Hypothalamus (tissue), 51 donors: Measurements from ENCODE around the gene C13orf46.
"Not testable (repeated sequence)": the region's sequence is repeated elsewhere in the genome, so short reads cannot be mapped to it uniquely, and the experiment has no call there.

Experiments used
- DNase-seq, 51 donors: peaks; one replicate each; lab custom pipeline; 2025; lab: John Stamatoyannopoulos, UW

C13orf46 gene

DNA sequence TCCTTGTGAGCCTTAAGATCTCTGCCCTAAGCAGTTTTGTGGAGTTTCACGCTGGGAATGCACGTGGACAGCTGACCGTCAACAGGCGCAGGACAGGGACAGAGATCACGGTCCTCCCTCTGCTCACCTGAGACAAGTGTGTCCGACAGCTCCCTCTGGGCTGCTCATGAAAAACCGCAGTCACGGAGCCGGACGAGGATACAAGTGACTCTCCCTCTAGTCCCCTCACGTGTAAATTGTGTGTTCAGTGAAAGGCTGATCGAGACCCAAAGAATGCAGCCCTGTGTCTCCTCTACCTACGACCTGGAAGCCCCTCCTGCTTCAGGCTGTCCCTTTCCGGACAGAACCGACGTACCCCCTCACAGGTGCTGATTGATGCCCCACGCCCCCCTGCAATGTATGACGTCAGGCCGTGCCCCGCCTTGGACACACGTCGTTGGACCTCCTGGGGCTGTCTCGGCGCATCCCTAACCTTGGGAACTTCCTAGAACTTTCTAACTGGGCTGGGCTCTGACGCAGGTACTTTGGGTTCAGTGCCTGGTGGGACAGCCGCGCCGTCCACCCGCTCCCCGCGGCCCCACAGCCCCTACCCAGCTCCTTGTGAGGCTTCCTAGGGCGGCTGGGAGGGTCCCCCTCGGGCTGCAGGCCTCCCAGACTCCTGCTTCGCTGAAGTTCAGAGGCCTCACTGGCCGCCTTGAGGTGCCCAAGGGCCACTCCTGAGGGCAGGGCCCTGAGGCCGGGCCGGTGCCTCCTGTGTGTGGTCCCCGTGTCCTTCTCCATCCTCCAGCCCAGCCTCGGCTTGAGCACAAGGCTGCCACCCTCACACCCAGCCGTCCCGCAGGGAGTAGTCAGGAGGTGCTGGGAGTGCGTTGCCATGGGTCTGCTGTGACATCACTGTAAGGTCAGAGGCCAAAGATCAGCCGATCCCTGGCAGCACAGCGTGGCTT, at the start of gene C13orf46:
TSS of gene C13orf46 (minus strand) at position 859 of the 947 bp plus-strand sequence. CDS start at position 780, 79 bp downstream.
- no peak for DNase-seq

- DNase-seq, result no peak
These were observed 49.0 kb upstream of the C13orf46 start for GRCh38 chr13:114022876-114023275.

DNA sequence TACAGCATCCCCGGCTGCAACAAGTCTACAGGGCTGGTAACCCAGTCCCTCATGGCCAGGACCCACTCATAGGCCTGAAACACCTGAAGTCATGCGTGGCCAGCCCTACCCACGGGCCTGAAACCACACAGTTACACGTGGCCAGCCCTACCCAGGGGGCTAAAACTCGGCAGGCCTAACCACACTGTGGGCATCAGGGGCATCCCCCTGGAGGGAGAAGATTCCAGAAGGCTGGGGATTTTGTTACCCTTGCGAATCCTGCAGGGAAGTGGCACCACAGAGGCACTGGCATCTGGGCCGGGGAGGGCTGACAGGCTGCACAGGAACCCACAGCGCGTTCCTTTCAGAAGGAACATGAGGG, 48.4 kb upstream of the C13orf46 start:
- no peak for DNase-seq

DNA sequence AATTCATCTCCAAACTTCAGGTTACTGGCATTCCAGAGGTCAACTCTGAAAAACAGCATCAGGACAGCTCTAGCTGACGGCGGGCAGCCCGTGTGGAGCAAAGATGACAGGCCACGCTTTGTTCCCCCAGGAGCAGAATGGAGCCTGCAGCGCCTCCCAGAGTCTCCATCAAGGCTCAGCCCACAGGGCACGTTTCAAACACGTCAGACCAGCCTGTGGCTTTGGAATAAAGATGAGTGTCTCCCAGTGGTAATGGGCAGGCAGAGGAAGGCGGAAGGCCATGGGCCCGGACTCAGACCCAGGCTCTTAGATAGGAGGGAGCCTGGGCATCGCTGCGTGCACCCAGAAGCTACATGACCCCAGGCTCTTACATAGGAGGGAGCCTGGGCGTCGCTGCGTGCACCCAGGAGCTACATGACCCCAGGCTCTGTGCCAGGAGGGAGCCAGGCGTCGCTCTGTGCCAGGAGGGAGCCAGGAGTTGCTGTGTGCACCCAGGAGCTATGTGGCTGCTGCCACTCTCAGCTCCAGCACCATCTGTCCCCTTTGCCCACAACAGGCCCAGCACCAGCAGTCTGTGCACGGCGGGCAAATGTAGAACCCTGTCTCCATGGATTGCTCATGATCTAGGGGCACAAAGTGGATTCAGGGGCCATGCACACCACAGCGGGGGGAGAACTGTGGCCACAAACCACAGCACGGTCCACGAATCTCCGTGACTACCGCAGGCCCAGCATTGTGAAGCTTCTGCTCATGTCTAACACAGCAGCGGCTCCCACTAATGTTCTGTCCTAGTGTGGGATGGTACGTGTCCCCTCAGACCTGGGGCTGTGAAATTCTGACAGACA, 47.8 kb upstream of the C13orf46 start:
- peak in 19 of 51 donors; percentile 13 to 73 (median 44) for DNase-seq

- DNase-seq, result no peak
These were observed 47.0 kb upstream of the C13orf46 start for GRCh38 chr13:114020750-114021463.

GRCh38 chr13:114020134-114020533, 46.3 kb upstream of the C13orf46 start:
- DNase-seq, result not testable (repeated sequence)

- DNase-seq, result no peak
These were observed 45.5 kb upstream of the C13orf46 start for GRCh38 chr13:114019367-114019766.

- DNase-seq, result no peak
These were observed 44.7 kb upstream of the C13orf46 start for GRCh38 chr13:114018461-114019055.

- no peak for DNase-seq
These were observed 44.1 kb upstream of the C13orf46 start for GRCh38 chr13:114017966-114018365.

- no peak for DNase-seq
These were observed 43.3 kb upstream of the C13orf46 start for GRCh38 chr13:114017028-114017630.

GRCh38 chr13:114016321-114017027, 42.6 kb upstream of the C13orf46 start:
- DNase-seq, result no peak

DNA sequence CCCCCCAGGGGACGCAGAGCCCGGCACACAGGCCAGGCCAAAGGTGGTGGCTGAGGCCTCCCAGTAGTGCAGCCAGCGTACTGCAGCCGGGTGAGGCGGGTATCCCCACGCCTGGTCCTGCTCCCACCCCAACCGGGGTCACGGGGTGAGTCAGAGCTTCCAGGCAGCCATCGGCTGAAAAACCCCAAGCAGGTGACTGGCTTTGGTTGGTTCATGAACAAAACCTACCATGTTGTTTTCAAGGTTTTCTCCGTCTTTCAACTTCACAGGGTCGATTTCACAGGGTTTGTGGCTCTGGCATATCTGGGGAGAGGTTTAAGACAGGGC, 42.1 kb upstream of the C13orf46 start:
- no peak for DNase-seq

GRCh38 chr13:114015111-114015968, 41.5 kb upstream of the C13orf46 start:
- no peak for DNase-seq

DNA sequence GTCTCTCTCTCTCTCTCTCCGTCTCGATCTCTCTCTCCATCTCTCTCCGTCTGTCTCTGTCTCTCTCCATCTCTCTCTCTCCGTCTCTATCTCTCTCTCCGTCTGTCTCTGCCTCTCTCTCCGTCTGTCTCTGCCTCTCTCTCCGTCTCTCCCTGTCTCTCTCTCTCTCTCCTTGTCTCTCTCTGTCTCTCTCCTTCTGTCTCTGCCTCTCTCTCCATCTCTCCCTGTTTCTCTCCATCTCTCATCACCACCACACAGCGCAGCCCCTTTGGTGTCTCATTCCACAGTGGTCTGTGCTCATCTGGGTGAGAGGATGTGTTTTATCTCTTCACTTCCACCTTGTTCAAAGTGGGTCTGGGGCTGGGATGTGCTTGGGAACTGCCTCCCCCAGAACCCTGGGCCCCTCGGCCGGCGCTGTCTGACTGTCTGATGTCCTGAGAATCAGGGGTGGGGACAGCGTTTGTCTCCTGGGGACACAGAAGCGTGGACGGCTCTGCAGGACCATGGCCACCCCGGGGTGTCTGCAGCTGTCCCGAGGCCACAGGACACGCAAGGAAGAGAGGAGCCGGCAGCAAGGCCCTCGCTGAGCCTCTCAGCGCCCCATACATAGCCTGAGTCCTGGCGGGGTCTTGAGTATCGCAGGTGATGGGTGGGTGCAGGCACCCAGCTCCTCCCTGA, 40.2 kb upstream of the C13orf46 start:
- DNase-seq, result no peak

DNA sequence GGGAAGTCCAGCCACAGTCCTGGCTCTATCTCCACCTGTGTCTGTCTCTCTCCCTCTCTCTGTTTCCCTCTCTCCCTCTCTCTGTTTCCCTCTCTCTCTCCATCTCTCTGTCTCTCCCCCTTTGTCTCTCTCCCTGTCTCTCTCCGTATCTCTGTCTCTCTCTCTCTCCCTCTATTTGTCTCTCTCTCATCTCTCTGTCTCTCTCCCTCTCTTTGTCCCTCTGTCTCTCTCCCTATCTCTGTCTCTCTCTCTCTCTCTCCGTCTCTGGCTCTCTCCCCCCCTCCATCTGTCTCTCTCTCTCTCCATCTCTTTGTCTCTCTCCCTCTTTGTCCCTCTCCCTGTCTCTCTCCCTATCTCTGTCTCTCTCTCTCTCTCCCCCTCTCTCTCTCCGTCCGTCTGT, 39.5 kb upstream of the C13orf46 start:
- no peak for DNase-seq

DNA sequence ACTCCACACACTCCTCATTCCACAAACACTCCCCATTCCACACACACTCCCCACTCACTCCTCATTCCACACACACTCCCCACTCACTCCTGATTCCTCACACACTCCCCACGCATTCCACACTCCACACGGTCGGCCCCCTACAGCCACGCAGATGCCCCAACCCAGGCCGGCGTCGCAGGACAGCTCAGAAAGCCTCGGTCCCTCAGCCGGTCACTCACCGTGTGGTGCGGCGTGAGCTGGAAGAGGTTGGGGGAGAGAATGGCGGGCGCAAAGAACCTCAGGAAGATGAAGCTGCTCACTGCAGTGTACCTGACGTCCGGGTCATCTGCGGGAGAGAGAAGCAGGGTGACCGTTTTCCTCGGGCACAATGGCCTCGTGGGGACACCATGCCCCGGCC, 39.0 kb upstream of the C13orf46 start:
- no peak for DNase-seq

GRCh38 chr13:114012141-114012540, 38.3 kb upstream of the C13orf46 start:
- no peak for DNase-seq

DNA sequence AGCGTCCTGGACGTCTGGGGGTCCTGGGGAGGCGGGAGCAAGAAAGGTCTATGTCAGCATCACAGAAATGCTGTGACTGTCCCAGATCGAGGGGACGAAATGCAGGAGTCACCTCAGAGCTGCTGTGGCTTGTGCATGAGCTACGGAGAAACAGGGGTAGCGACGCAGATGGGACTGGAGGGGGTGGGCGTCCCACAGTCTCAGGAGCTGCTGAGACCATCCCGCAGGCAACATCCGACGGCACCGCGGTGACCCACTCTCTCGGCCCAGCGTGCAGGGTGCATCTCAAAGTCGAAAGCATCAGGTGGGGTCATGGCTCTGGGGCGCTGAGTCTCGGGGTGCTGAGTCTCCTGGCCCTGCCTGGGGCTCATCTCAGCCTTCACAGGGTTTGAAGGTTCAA, 37.4 kb upstream of the C13orf46 start:
- no peak for DNase-seq
